Common myeloid progenitor, CD34-positive (primary cell): Measurements from ENCODE around the gene ABCG1.

Source experiments
- CTCF ChIA-PET: fragments of 350-600 bp; sonication (Branson Sonifier 250); formaldehyde crosslinking; loops from one replicate; lab custom pipeline; 2021; ENCODE audit warnings: antibody characterized with exemption; lab: Charles Lee
- POLR2A ChIA-PET: fragments of 350-600 bp; sonication (Branson Sonifier 250); formaldehyde crosslinking; loops from one replicate; lab custom pipeline; 2021; ENCODE audit warnings: antibody characterized with exemption; lab: Charles Lee
- DNase-seq, 3 donors: peaks; one replicate each; pipeline versions ENCODE4 v3.0.0 to v3.0.0-alpha.2; 2013
- H3K27ac ChIP-seq, 2 experiments: 1 replicate in 1 of 2; 2 replicates in 1 of 2; pipeline ENCODE4 v1.7.0; 2013; ENCODE audit warnings: inconsistent platforms in 2 of 2, low read length in 2 of 2, mild to moderate bottlenecking in 2 of 2, low read depth in 1 of 2, moderate library complexity in 1 of 2; ENCODE audit not compliant: severe bottlenecking in 2 of 2, insufficient read depth in 1 of 2, poor library complexity in 1 of 2
- H3K27me3 ChIP-seq, 5 experiments: replicated peaks in 2 of 5; 1 replicate in 3 of 5; 2 replicates in 2 of 5; pipeline versions ENCODE4 v1.6.1 to v1.7.0; 2013; ENCODE audit warnings: low read length in 4 of 5, mild to moderate bottlenecking in 2 of 5, moderate library complexity in 2 of 5, inconsistent platforms in 1 of 5; ENCODE audit not compliant: insufficient read depth in 5 of 5, control insufficient read depth in 4 of 5
- H3K36me3 ChIP-seq, 4 experiments: 1 replicate in 2 of 4; 2 replicates in 2 of 4; pipeline versions ENCODE4 v1.6.1 to v1.7.0; 2013; ENCODE audit warnings: low read length in 3 of 4, control low read depth in 1 of 4, mild to moderate bottlenecking in 1 of 4; ENCODE audit not compliant: control insufficient read depth in 4 of 4, insufficient read depth in 4 of 4
- H3K4me1 ChIP-seq, 4 experiments: 1 replicate in 3 of 4; 2 replicates in 1 of 4; pipeline versions ENCODE4 v1.6.1 to v1.7.1; 2013; ENCODE audit warnings: low read length in 3 of 4, mild to moderate bottlenecking in 3 of 4, control low read depth in 1 of 4, inconsistent platforms in 1 of 4, moderate library complexity in 1 of 4; ENCODE audit not compliant: control insufficient read depth in 4 of 4, insufficient read depth in 4 of 4; ENCODE audit errors: control extremely low read depth in 1 of 4
- H3K4me3 ChIP-seq, 7 experiments: 1 replicate in 4 of 7; 2 replicates in 3 of 7; pipeline versions ENCODE4 v1.5.1 to v1.7.0; 2013; ENCODE audit warnings: mild to moderate bottlenecking in 7 of 7, low read length in 6 of 7, moderate library complexity in 6 of 7, inconsistent platforms in 2 of 7, low read depth in 2 of 7, control low read depth in 1 of 7; ENCODE audit not compliant: insufficient read depth in 4 of 7, control insufficient read depth in 1 of 7; ENCODE audit errors: extremely low read depth in 1 of 7
- H3K9me3 ChIP-seq, 5 experiments: 1 replicate in 4 of 5; 2 replicates in 1 of 5; pipeline versions ENCODE4 v1.6.1 to v1.7.1; 2013; ENCODE audit warnings: low read length in 4 of 5, mild to moderate bottlenecking in 2 of 5, inconsistent platforms in 1 of 5, low read depth in 1 of 5, moderate library complexity in 1 of 5; ENCODE audit not compliant: control insufficient read depth in 4 of 5, insufficient read depth in 2 of 5; ENCODE audit errors: control extremely low read depth in 1 of 5
- WGBS: methylation state at CpG from one replicate; pipeline ENCODE4 v1.1.5; 2013; ENCODE audit not compliant: insufficient coverage; 5-methylcytosine and 5-hydroxymethylcytosine counted together

Gene ABCG1

GRCh38 chr21:42235593-42235992 is 16.7 kb downstream of the ABCG1 start:
- no peak overlapping the region for H3K27ac ChIP-seq
- H3K36me3 ChIP-seq = no peaks in the 10 kb centered on the region
- peaks cover 35 to 89% (median 80%) of the 10 kb centered on the region in 4 experiments for H3K4me1 ChIP-seq
- CTCF ChIA-PET = interaction anchor here (1.2 to 8.2 kb wide), 8 partner anchors 10 to 83 kb away, joined by 3 to 116 read pairs (median 9); partner anchors contain the start of gene ABCG1
- no peaks in the 10 kb centered on the region for H3K9me3 ChIP-seq
- peak overlapping the region in 4 of 7 experiments; percentile 43 to 71 (median 64) for H3K4me3 ChIP-seq
- H3K27me3 ChIP-seq = no peaks in the 10 kb centered on the region
- POLR2A ChIA-PET = no interaction called here
- 96% methylated on average over 9 of the region's 9 CpGs for WGBS
- DNase-seq = peak in 2 of 3 donors; percentile 41 to 52

GRCh38 chr21:42236014-42236413 is 17.1 kb downstream of the ABCG1 start:
- no peak overlapping the region for H3K4me3 ChIP-seq
- no peaks in the 10 kb centered on the region for H3K9me3 ChIP-seq
- H3K36me3 ChIP-seq = no peaks in the 10 kb centered on the region
- DNase-seq = no peak
- no peak overlapping the region for H3K27ac ChIP-seq
- H3K4me1 ChIP-seq = peaks cover 35 to 85% (median 76%) of the 10 kb centered on the region in 4 experiments
- WGBS = over 99% methylated on average over 10 of the region's 10 CpGs
- ChIA-PET CTCF (interaction anchor here (1.2 to 8.2 kb wide), 5 partner anchors 10 to 32 kb away, joined by 4 to 116 read pairs (median 25); partner anchors contain the start of gene ABCG1), POLR2A (no interaction called here)
- H3K27me3 ChIP-seq = no peaks in the 10 kb centered on the region

- Histone ChIP-seq H3K27me3 (no peaks in the 10 kb centered on the region), H3K9me3 (no peaks in the 10 kb centered on the region), H3K4me3 (peak overlapping the region in 2 of 7 experiments; percentile 6 to 8), H3K4me1 (peaks cover 35 to 78% (median 70%) of the 10 kb centered on the region in 4 experiments), H3K36me3 (no peaks in the 10 kb centered on the region), H3K27ac (no peak overlapping the region)
- WGBS = no CpG with 5 or more reads among the region's 3 CpGs
- CTCF ChIA-PET = interaction anchor here (1.0 to 8.2 kb wide), 10 partner anchors 7 to 261 kb away, joined by 3 to 116 read pairs (median 10); partner anchors contain the start of gene ABCG1
- DNase-seq = peak in 2 of 3 donors; percentile 36 to 44
- POLR2A ChIA-PET = interaction anchor here (0.7 kb wide), 2 partner anchors 9 to 140 kb away, joined by 3 read pairs; no protein-coding TSS in a partner anchor
Observed at GRCh38 chr21:42236693-42237092, 17.8 kb downstream of the ABCG1 start.

GRCh38 chr21:42237161-42237560 is 18.2 kb downstream of the ABCG1 start:
- Histone ChIP-seq H3K9me3 (no peaks in the 10 kb centered on the region), H3K27me3 (no peaks in the 10 kb centered on the region), H3K27ac (no peak overlapping the region), H3K4me3 (no peak overlapping the region), H3K4me1 (peaks cover 35 to 74% (median 65%) of the 10 kb centered on the region in 4 experiments), H3K36me3 (no peaks in the 10 kb centered on the region)
- CTCF ChIA-PET = interaction anchor here (0.6 to 8.2 kb wide), 14 partner anchors 8 to 1444 kb away, joined by 3 to 116 read pairs (median 6); partner anchors contain the start of gene ABCG1
- DNase-seq = no peak
- WGBS = 92% methylated on average over 4 of the region's 5 CpGs
- POLR2A ChIA-PET = interaction anchor here (0.7 to 1.5 kb wide), 3 partner anchors 9 to 140 kb away, joined by 3 to 4 read pairs (median 3); no protein-coding TSS in a partner anchor

- ChIA-PET CTCF (interaction anchor here (0.6 to 8.2 kb wide), 15 partner anchors 8 to 1444 kb away, joined by 3 to 116 read pairs (median 4); partner anchors contain the start of gene ABCG1), POLR2A (interaction anchor here (1.5 kb wide), 1 partner anchor 18 kb away, joined by 4 read pairs; no protein-coding TSS in a partner anchor)
- Histone ChIP-seq H3K36me3 (no peaks in the 10 kb centered on the region), H3K4me1 (peaks cover 31 to 70% (median 61%) of the 10 kb centered on the region in 4 experiments), H3K27me3 (no peaks in the 10 kb centered on the region), H3K9me3 (no peaks in the 10 kb centered on the region), H3K27ac (no peak overlapping the region), H3K4me3 (no peak overlapping the region)
- DNase-seq = no peak
- WGBS = 100% methylated on average over 3 of the region's 3 CpGs
Observed at GRCh38 chr21:42237577-42237976, 18.6 kb downstream of the ABCG1 start.

GRCh38 chr21:42238185-42238934 is 19.4 kb downstream of the ABCG1 start:
- Histone ChIP-seq H3K36me3 (no peaks in the 10 kb centered on the region), H3K4me1 (peaks cover 23 to 62% (median 53%) of the 10 kb centered on the region in 4 experiments), H3K27me3 (no peaks in the 10 kb centered on the region), H3K4me3 (no peak overlapping the region), H3K27ac (no peak overlapping the region), H3K9me3 (no peaks in the 10 kb centered on the region)
- DNase-seq = peak in 2 of 3 donors; percentile 62 to 74
- CTCF ChIA-PET = interaction anchor here (0.7 to 8.2 kb wide), 21 partner anchors 7 to 232 kb away, joined by 3 to 116 read pairs (median 5); no protein-coding TSS in a partner anchor
- WGBS = 73% methylated on average over 7 of the region's 12 CpGs
- POLR2A ChIA-PET = interaction anchor here (0.8 to 1.5 kb wide), 3 partner anchors 16 to 31 kb away, joined by 3 to 4 read pairs (median 4); no protein-coding TSS in a partner anchor
